Heart left ventricle (tissue), 13 donors: Measurements from ENCODE around the gene SPTSSA.

Experiments used
- CTCF ChIP-seq, 12 donors: fragments of 200-600 bp; sonication (generic) in 4 of 12; IDR thresholded peaks; one replicate each; pipeline versions ENCODE4 v1.5.0 to v1.8.0; 2018 to 2022; ENCODE audit warnings: antibody characterized with exemption in 12 of 12, mild to moderate bottlenecking in 5 of 12
- POLR2A ChIP-seq, 2 donors: fragments of 450-650 bp; IDR thresholded peaks; one replicate each; pipeline ENCODE4 v1.6.1; 2017; ENCODE audit warnings: antibody characterized with exemption in 2 of 2, mild to moderate bottlenecking in 2 of 2, moderate library complexity in 2 of 2
- donor health status: ischemic (EF 13 %, LVEDD 7.1; RV severe dilation, severe dysfunction).
- donor health status: DM: no; HTN: yes; CAD: no.
- donor health status: DM: no; HTN: no; CAD: no.
- donor health status: ischemic (EF 25% LVEDD 6.9; RV normal size, moderate dysfunction).
- donor health status: ischemic (EF 25% LVEDD 5.7; RV mildly dilated, moderate dysfunction).
- donor health status: ischemic (EF 35%, LVEDD 5.7; RV mildly dilated, moderate dysfunction).
- donor health status: nonischemic (EF 11% LVEDD 7.7; RV severe dilation, severe dysfunction).
- donor health status: DM: yes; HTN: yes; CAD: no.
- donor health status: PGD.
- donor health status: ischemic (EF 29% LVEDD 5.4; RV normal size, mild dysfunction).
- donor health status: nonischemic (EF 23%, LVEDD 6.1; RV moderate dilation, normal function).

- TF ChIP-seq POLR2A (IDR thresholded peaks at IDR 0.05) (no peak), CTCF (IDR thresholded peaks at IDR 0.05) (no peak)
Observed at GRCh38 chr14:34507884-34508283, 45.8 kb upstream of the SPTSSA start.
